Activated CD8-positive, alpha-beta T cell treated with anti-CD3 and anti-CD28 coated beads for 36 hours (primary cell): ENCODE measurements around the gene NECTIN3. TPM values are rescaled to one million over a fixed set of nuclear protein-coding genes. Genes with fewer than 3 reads are reported as not detected.

ENCODE experiments used
- ATAC-seq: fragments of 200-7000 bp; cut with Tn5 transposase; one replicate; pipeline ENCODE4 v1.10.0; 2021; ENCODE audit warnings: mild to moderate bottlenecking, moderate library complexity
- CTCF ChIA-PET: fragments of 350-600 bp; sonication (Branson Sonifier 250); formaldehyde crosslinking; loops from one replicate; lab custom pipeline; 2021; ENCODE audit warnings: antibody characterized with exemption; lab: Charles Lee
- POLR2A ChIA-PET: fragments of 350-600 bp; sonication (Branson Sonifier 250); formaldehyde crosslinking; loops from one replicate; lab custom pipeline; 2021; ENCODE audit warnings: antibody characterized with exemption; lab: Charles Lee
- DNase-seq: peaks from one replicate; pipeline ENCODE4 v3.0.0-alpha.2; 2020
- H3K27ac Mint-ChIP-seq: one replicate; pipeline ENCODE4 v1.8.0; 2021; ENCODE audit warnings: mild to moderate bottlenecking, mixed read lengths
- H3K27me3 Mint-ChIP-seq: one replicate; pipeline ENCODE4 v1.8.0; 2021; ENCODE audit warnings: mixed read lengths
- H3K36me3 Mint-ChIP-seq: one replicate; pipeline ENCODE4 v1.8.0; 2021; ENCODE audit warnings: low read depth, mixed read lengths
- H3K4me1 Mint-ChIP-seq: one replicate; pipeline ENCODE4 v1.8.0; 2021; ENCODE audit warnings: low read depth, mixed read lengths
- H3K4me3 Mint-ChIP-seq: one replicate; pipeline ENCODE4 v1.8.0; 2021; ENCODE audit warnings: mild to moderate bottlenecking, moderate library complexity, mixed read lengths
- H3K9me3 Mint-ChIP-seq: one replicate; pipeline ENCODE4 v1.8.0; 2021; ENCODE audit warnings: mixed read lengths
- intact Hi-C: fragments of 100-400 bp; cut with micrococcal nuclease; formaldehyde crosslinking; loops from one replicate; pipeline ENCODE4 v1.10.0; 2022
- total RNA-seq, 2 experiments: library from RNA; stranded (reverse); gene quantifications; one replicate each; pipeline ENCODE4 v1.2.3, GENCODE V29; 2021
- TF ChIP-seq, protein P1 (sequence below): fragments of 200-600 bp; IDR thresholded peaks from one replicate; pipeline ENCODE4 v1.8.0; 2022; ENCODE audit warnings: antibody characterized with exemption, mild to moderate bottlenecking

The NECTIN3 gene
- total RNA-seq, 2 experiments from 2014 or later, result 3.0 to 4.3 TPM

DNA sequence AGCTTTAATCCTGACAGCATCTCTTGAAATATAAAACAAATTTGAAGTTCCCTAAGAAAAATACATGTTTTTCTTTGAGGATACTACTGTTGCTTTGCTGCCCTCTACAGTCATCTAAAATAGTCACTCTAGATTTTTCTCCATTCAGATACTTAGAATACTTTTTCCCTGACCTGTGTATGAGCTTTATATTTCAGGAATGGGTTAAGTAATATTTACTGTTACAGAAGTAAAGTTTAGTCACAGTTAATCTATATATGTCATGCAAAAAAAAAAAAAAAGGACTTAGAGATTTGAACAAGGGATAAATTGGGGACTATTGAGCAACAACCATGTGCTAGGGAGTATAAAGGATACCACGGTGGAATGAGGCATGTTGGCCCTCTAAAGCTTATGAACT is 8.8 kb downstream of the NECTIN3 start:
- Mint-ChIP-seq H3K4me3 (no peak overlapping the region), H3K4me1 (no peaks in the 10 kb centered on the region), H3K36me3 (no peaks in the 10 kb centered on the region), H3K27me3 (peaks cover 7% of the 10 kb centered on the region), H3K9me3 (no peaks in the 10 kb centered on the region), H3K27ac (no peak overlapping the region)
- DNase-seq (no peak), ATAC-seq (no peak)
- intact Hi-C loops, result no loop called here
- POLR2A ChIA-PET, result no interaction called here
- CTCF ChIA-PET, result interaction anchor here (0.6 to 2.4 kb wide), 9 partner anchors 12 to 767 kb away, joined by 3 to 13 read pairs (median 3); no protein-coding TSS in a partner anchor
- TF ChIP-seq, protein P1, sequence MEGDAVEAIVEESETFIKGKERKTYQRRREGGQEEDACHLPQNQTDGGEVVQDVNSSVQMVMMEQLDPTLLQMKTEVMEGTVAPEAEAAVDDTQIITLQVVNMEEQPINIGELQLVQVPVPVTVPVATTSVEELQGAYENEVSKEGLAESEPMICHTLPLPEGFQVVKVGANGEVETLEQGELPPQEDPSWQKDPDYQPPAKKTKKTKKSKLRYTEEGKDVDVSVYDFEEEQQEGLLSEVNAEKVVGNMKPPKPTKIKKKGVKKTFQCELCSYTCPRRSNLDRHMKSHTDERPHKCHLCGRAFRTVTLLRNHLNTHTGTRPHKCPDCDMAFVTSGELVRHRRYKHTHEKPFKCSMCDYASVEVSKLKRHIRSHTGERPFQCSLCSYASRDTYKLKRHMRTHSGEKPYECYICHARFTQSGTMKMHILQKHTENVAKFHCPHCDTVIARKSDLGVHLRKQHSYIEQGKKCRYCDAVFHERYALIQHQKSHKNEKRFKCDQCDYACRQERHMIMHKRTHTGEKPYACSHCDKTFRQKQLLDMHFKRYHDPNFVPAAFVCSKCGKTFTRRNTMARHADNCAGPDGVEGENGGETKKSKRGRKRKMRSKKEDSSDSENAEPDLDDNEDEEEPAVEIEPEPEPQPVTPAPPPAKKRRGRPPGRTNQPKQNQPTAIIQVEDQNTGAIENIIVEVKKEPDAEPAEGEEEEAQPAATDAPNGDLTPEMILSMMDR, result peak; percentile 53

DNA sequence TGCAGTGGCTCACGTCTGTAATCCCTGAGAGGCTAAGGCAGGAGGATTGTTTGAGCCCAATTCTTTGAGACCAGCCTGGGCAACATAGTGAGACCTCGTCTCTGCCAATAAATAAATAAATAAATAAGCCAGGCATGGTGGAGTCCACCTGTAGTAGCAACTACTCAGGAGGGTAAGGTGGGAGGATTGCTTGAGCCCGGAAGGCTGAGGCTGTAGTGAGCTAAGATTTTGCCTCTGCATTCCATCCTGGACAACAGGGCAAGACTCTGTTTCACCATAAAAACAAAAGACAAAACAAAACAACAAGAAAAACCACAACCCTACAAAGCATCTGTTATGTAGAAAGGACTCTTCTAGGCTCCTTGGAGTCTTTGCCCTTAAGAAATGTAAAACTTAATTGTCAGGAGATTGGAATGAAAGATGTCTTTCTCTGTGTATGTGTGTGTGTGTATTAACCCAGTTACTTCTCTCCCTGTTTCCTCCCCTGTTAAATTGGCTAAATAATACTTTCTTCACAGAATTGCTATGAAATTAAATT is 9.5 kb downstream of the NECTIN3 start:
- Mint-ChIP-seq H3K9me3 (no peaks in the 10 kb centered on the region), H3K4me1 (no peaks in the 10 kb centered on the region), H3K4me3 (no peak overlapping the region), H3K36me3 (no peaks in the 10 kb centered on the region), H3K27ac (no peak overlapping the region), H3K27me3 (peaks cover 5% of the 10 kb centered on the region)
- ChIA-PET CTCF (interaction anchor here (0.6 to 2.4 kb wide), 7 partner anchors 12 to 767 kb away, joined by 3 to 13 read pairs (median 3); no protein-coding TSS in a partner anchor), POLR2A (interaction anchor here (0.6 kb wide), 1 partner anchor 207 kb away, joined by 3 read pairs; no protein-coding TSS in a partner anchor)
- TF ChIP-seq, protein P1, result no peak
- DNase-seq (no peak), ATAC-seq (no peak)
- intact Hi-C loops, result no loop called here

DNA sequence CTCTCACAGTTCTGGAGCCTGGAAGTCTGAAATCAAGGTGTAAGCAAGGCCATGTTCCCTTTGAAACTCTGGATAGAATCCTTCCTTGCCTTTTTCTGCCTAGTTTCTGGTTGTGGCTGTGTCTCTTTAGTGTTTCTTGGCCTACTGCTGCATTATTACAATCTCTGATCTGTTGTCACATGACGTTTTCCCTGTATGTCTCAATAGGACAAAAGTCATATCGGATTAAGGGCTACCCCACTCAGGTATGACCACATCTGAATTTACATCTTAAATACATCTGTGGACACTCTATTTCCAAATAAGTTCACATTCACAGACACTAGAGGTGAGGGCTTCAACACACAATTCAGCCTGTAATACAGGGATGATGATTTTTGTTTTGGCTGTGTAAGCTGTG is 13.3 kb downstream of the NECTIN3 start:
- Mint-ChIP-seq H3K4me3 (no peak overlapping the region), H3K27me3 (no peaks in the 10 kb centered on the region), H3K9me3 (no peaks in the 10 kb centered on the region), H3K36me3 (no peaks in the 10 kb centered on the region), H3K27ac (no peak overlapping the region), H3K4me1 (peaks cover 2% of the 10 kb centered on the region)
- ChIA-PET POLR2A (no interaction called here), CTCF (no interaction called here)
- ATAC-seq, result no peak
- TF ChIP-seq, protein P1, result no peak
- intact Hi-C loops, result no loop called here
- DNase-seq, result no peak

DNA sequence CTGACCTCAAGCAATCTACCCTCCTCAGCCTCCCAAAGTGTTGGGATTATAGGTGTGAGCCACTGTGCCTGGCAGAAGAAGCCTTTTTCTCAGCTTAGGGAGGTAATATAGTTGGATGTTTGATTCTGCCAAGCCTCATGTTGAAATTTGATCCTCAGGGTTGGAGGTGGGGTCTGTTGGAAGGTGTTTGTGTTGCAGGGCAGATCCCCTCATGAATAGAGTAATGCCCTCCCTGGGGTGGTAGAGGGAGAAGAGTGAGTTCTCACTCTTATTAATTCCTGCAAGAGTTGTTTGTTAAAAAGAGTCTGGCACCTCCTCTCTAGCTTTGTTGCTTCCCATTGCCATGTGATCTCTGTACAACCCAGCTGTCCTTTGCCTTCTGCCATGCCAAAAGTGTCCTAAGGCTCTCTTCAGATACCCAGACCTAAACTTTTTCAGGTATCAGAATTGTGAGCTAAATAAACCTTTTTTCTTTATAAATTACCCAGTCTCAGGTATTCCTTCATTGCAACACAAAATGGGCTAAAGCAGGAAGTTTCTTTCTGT is 16.4 kb downstream of the NECTIN3 start:
- ATAC-seq (no peak), DNase-seq (no peak)
- H3K4me3 Mint-ChIP-seq, result no peak overlapping the region
- no peaks in the 10 kb centered on the region for H3K27me3 Mint-ChIP-seq
- CTCF ChIA-PET, result no interaction called here
- POLR2A ChIA-PET, result no interaction called here
- no peaks in the 10 kb centered on the region for H3K9me3 Mint-ChIP-seq
- intact Hi-C loops, result no loop called here
- TF ChIP-seq, protein P1, result no peak
- no peaks in the 10 kb centered on the region for H3K36me3 Mint-ChIP-seq
- H3K27ac Mint-ChIP-seq, result no peak overlapping the region
- H3K4me1 Mint-ChIP-seq, result peaks cover 2% of the 10 kb centered on the region

DNA sequence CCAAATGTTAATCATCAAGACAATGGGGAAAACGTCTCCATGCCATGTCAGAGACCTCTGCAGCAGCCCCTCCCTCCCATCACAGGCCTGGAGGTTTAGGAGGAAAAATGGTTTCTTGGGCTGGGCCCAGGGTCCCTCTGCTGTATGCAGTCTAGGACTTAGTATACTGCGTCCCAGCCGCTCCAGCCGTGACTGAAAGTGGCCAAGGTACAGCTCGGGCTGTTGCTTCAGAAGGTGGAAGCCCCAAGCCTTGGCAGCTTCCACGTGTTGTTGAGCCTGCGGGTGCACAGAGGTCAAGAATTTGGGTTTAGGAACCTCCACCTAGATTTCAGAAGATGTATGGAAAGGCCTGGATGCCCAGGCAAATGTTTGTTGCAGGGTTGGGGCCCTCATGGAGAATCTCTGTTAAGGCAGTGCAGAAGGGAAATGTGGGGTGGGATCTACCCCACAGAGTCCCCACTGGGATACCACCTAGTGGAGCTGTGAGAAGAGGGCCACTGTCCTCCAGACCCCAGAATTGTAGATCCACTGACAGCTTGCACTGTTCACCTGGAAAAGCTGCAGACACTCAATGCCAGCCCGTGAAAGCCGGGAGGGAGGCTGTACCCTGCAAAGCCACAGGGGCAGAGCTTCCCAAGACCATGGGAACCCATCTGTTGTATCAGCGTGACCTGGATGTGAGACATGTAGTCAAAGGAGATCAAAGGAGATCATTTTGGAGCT is 25.0 kb downstream of the NECTIN3 start:
- H3K36me3 Mint-ChIP-seq, result no peaks in the 10 kb centered on the region
- peaks cover 2% of the 10 kb centered on the region for H3K27me3 Mint-ChIP-seq
- no peaks in the 10 kb centered on the region for H3K4me1 Mint-ChIP-seq
- no peak overlapping the region for H3K27ac Mint-ChIP-seq
- H3K4me3 Mint-ChIP-seq, result no peak overlapping the region
- ATAC-seq (no peak), DNase-seq (no peak)
- intact Hi-C loops, result no loop called here
- TF ChIP-seq, protein P1, result no peak
- ChIA-PET CTCF (interaction anchor here (1.2 kb wide), 1 partner anchor 16 kb away, joined by 3 read pairs; no protein-coding TSS in a partner anchor), POLR2A (interaction anchor here (0.6 kb wide), 1 partner anchor 9 kb away, joined by 3 read pairs; no protein-coding TSS in a partner anchor)
- no peaks in the 10 kb centered on the region for H3K9me3 Mint-ChIP-seq
